ENCODE data around the gene P2RX3. TPM values are rescaled to one million over a fixed set of nuclear protein-coding genes. Genes with fewer than 3 reads are reported as not detected.
A peak's percentile ranks its signal among the peaks of the same experiment; 100 is the strongest.

P2RX3 gene
- total and polyA plus RNA-seq, 10 donors = not detected

- Histone ChIP-seq H3K4me3 (no peak overlapping the region), H3K9me3 (no peaks in the 10 kb centered on the region), H3K36me3 (peaks cover 0 to 83% (median 29%) of the 10 kb centered on the region in 6 donors), H3K27ac (peak overlapping the region in 2 of 8 donors; percentile 83 to 87), H3K4me1 (peaks cover 21 to 97% (median 57%) of the 10 kb centered on the region in 6 donors), H3K27me3 (replicated peaks in 1 of 7) (peaks cover 0 to 12% (median 0%) of the 10 kb centered on the region in 7 donors)
- DNase-seq = peak; percentile 70
- intact Hi-C loops (cut with DNase I; ENCODE audit: low total_unique reads) = no loop called here
- no peak for TF ChIP-seq POLR2A (IDR thresholded peaks at IDR 0.05)
- no peak for TF ChIP-seq POLR2AphosphoS5 (IDR thresholded peaks at IDR 0.05)
- WGBS, 5 donors = 86 to 95% (median 88%) methylated on average over 19 to 26 of the region's 26 CpGs
Measured at GRCh38 chr11:57313071-57313787, 24.9 kb upstream of the P2RX3 start.

- DNase-seq = no peak
- Histone ChIP-seq H3K9me3 (no peaks in the 10 kb centered on the region), H3K4me1 (peaks cover 22 to 96% (median 58%) of the 10 kb centered on the region in 6 donors), H3K27me3 (replicated peaks in 1 of 7) (peaks cover 0 to 12% (median 0%) of the 10 kb centered on the region in 7 donors), H3K27ac (peak overlapping the region in 1 of 8 donors; percentile 83), H3K36me3 (peaks cover 0 to 82% (median 29%) of the 10 kb centered on the region in 6 donors), H3K4me3 (no peak overlapping the region)
- TF ChIP-seq CTCF (IDR thresholded peaks at IDR 0.05 in 8 of 11, conservative IDR thresholded peaks at IDR 0.05 in 3 of 11) (no peak), POLR2AphosphoS5 (IDR thresholded peaks at IDR 0.05) (no peak), POLR2A (IDR thresholded peaks at IDR 0.05) (no peak)
- WGBS, 5 donors = 83 to 92% (median 85%) methylated on average over 8 of the region's 8 CpGs
- intact Hi-C loops (cut with DNase I; ENCODE audit: low total_unique reads) = no loop called here
Measured at GRCh38 chr11:57313788-57314135, 24.4 kb upstream of the P2RX3 start.

- H3K9me3 ChIP-seq = no peaks in the 10 kb centered on the region
- H3K36me3 ChIP-seq = peaks cover 0 to 81% (median 29%) of the 10 kb centered on the region in 6 donors
- no peak overlapping the region for H3K27ac ChIP-seq
- peak; percentile 64 for DNase-seq
- peaks cover 22 to 97% (median 60%) of the 10 kb centered on the region in 6 donors for H3K4me1 ChIP-seq
- WGBS, 5 donors = 86 to 94% (median 91%) methylated on average over 15 of the region's 15 CpGs
- H3K27me3 ChIP-seq (replicated peaks in 1 of 7) = peaks cover 0 to 12% (median 0%) of the 10 kb centered on the region in 7 donors
- intact Hi-C loops (cut with DNase I; ENCODE audit: low total_unique reads) = no loop called here
- TF ChIP-seq POLR2A (IDR thresholded peaks at IDR 0.05) (no peak), POLR2AphosphoS5 (IDR thresholded peaks at IDR 0.05) (no peak), CTCF (IDR thresholded peaks at IDR 0.05 in 8 of 11, conservative IDR thresholded peaks at IDR 0.05 in 3 of 11) (no peak)
- H3K4me3 ChIP-seq = no peak overlapping the region
Measured at GRCh38 chr11:57314221-57314973, 23.8 kb upstream of the P2RX3 start.

GRCh38 chr11:57315491-57315890 lies 22.7 kb upstream of the P2RX3 start:
- no peaks in the 10 kb centered on the region for H3K9me3 ChIP-seq
- WGBS, 5 donors = 11 to 16% (median 13%) methylated on average over 8 of the region's 8 CpGs
- peak in 2 of 3 donors; percentile 28 to 48 for TF ChIP-seq POLR2AphosphoS5 (IDR thresholded peaks at IDR 0.05)
- TF ChIP-seq CTCF (IDR thresholded peaks at IDR 0.05 in 8 of 11, conservative IDR thresholded peaks at IDR 0.05 in 3 of 11) = no peak
- TF ChIP-seq POLR2A (IDR thresholded peaks at IDR 0.05) = no peak
- DNase-seq = peak; percentile 78
- peak overlapping the region in 4 of 8 donors; percentile 48 to 64 (median 56) for H3K27ac ChIP-seq
- peaks cover 0 to 12% (median 0%) of the 10 kb centered on the region in 7 donors for H3K27me3 ChIP-seq (replicated peaks in 1 of 7)
- H3K36me3 ChIP-seq = peaks cover 0 to 81% (median 29%) of the 10 kb centered on the region in 6 donors
- peaks cover 22 to 95% (median 51%) of the 10 kb centered on the region in 6 donors for H3K4me1 ChIP-seq
- no peak overlapping the region for H3K4me3 ChIP-seq
- intact Hi-C loops (cut with DNase I; ENCODE audit: low total_unique reads) = no loop called here

All from spleen (tissue), 11 donors.